Measurements from ENCODE around the gene KIF9. TPM values are rescaled to one million over a fixed set of nuclear protein-coding genes. Genes with fewer than 3 reads are reported as not detected.

Gene KIF9
- total RNA-seq, 1 experiment from 2014 or later = 7.1 TPM

DNA sequence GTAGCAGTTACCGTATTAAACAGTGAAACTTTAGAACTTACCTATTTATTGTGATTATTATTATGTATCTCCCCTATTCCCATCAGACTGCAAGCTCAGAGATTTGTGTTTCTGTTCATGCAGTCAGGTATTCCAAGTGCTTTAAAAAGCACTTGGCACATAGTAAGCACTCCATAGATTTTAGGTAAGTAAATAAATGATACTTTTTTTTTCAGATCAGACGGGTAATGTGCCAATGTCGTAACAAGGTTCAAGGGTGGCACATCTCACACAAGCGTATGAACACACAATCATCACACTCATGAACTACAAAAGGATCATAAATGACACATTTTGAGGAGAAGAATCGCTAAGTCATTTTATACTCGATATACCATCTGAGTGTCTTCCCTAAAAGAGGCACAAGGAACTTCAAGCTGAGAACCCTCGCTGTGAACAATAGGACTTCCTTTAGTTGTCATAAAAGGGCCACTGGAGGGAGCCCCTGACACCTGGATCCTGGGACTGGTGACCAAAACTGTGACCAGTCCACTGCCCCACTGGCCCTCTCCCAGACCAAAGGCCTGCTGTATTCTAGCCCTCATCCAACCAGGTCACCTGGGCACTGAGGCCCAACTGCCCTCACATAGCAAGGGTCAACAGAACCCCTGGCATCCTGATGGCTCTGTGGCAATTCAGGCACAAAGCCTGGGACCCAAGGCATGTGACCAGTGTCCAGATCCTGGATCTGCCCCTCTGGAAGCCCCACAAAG lies 32.1 kb downstream of the KIF9 start:
- no peaks in the 10 kb centered on the region for H3K4me1 ChIP-seq
- Mint-ChIP-seq H3K9me3 (ENCODE audit: unreplicated experiment) (no peaks in the 10 kb centered on the region), H3K27me3 (ENCODE audit: insufficient read depth, unreplicated experiment) (no peaks in the 10 kb centered on the region), H3K36me3 (ENCODE audit: insufficient read depth, unreplicated experiment) (no peaks in the 10 kb centered on the region), H3K4me3 (ENCODE audit: unreplicated experiment) (no peak overlapping the region), H3K27ac (ENCODE audit: unreplicated experiment) (no peak overlapping the region), H3K4me1 (ENCODE audit: low read depth, unreplicated experiment) (no peaks in the 10 kb centered on the region)
- BruUV-seq (replicated peaks) = no TSS peak
- ChIA-PET POLR2A (no interaction called here), CTCF (interaction anchor here (0.9 to 1.8 kb wide), 4 partner anchors 11 to 130 kb away, joined by 3 to 11 read pairs (median 5); partner anchors contain the start of gene PTPN23)
- H3K27me3 ChIP-seq (replicated peaks; ENCODE audit: control insufficient read depth, insufficient read depth, low read length) = no peaks in the 10 kb centered on the region
- intact Hi-C loops (cut with micrococcal nuclease; ENCODE audit: unreplicated experiment) = loop anchor here (1.0 to 2.0 kb wide), 3 partner anchors 32 to 120 kb away; partner anchors contain the start of genes KIF9 and KLHL18
- no peaks in the 10 kb centered on the region for H3K36me3 ChIP-seq (ENCODE audit: control insufficient read depth, insufficient read depth, low read length)
- DNase-seq = peak; percentile 62
- no peaks in the 10 kb centered on the region for H3K9me3 ChIP-seq
- no peak overlapping the region for H3K4me3 ChIP-seq (ENCODE audit: low read depth, low read length)
- TF ChIP-seq, protein P1, sequence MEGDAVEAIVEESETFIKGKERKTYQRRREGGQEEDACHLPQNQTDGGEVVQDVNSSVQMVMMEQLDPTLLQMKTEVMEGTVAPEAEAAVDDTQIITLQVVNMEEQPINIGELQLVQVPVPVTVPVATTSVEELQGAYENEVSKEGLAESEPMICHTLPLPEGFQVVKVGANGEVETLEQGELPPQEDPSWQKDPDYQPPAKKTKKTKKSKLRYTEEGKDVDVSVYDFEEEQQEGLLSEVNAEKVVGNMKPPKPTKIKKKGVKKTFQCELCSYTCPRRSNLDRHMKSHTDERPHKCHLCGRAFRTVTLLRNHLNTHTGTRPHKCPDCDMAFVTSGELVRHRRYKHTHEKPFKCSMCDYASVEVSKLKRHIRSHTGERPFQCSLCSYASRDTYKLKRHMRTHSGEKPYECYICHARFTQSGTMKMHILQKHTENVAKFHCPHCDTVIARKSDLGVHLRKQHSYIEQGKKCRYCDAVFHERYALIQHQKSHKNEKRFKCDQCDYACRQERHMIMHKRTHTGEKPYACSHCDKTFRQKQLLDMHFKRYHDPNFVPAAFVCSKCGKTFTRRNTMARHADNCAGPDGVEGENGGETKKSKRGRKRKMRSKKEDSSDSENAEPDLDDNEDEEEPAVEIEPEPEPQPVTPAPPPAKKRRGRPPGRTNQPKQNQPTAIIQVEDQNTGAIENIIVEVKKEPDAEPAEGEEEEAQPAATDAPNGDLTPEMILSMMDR (IDR thresholded peaks at IDR 0.05; ENCODE audit: insufficient read depth in 1 of 2, low read depth in 1 of 2, low read length in 1 of 2, severe bottlenecking in 1 of 2, unreplicated experiment in 1 of 2) = peak; percentile 52 to 56

DNA sequence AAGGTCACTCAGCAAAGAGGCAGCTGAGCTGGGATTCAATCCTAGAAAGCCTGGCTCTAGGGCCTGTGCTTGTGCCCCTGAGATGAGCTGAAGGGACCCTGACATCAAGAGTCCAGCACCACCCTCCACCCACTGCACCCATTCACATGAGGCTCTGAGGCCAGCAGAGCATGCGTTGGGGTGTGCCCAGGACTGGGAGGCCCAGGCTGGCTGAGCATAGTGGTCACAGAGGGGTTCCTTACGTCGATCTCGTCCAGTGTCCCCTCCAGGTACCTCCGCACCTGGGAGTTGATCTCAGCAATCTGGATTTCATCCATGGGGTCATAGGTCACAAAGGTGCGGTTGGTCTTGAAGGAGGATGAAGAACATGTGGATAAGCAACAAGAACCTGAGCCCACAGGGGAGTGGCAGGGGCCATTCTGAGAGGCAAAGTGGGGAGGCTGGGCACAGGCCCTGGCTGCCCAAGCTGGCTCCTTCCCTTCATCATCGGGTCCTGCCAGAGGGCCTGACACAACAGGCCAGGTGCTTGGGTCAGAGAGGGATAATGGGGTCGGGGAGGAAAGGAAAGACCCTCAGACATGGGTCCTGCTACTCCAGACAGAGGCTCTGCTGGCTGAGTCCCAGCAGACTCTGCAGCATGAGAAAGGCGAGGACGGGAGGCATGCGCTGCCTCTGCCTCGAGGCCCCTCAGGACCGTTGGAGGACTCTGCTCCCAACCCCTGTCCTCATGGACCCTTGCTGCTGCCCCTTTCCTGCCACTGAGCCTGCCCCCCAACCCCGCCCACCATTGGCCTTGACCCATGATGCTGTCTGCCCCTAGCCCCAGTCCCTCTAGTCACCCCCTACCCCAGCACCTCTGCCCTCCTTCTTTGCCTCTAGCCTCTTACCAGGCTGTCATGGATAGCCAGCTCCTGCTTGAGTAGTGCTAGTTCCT lies 35.2 kb downstream of the KIF9 start:
- Histone ChIP-seq H3K36me3 (ENCODE audit: control insufficient read depth, insufficient read depth, low read length) (no peaks in the 10 kb centered on the region), H3K4me3 (ENCODE audit: low read depth, low read length) (no peak overlapping the region), H3K27me3 (replicated peaks; ENCODE audit: control insufficient read depth, insufficient read depth, low read length) (no peaks in the 10 kb centered on the region), H3K4me1 (no peaks in the 10 kb centered on the region), H3K9me3 (no peaks in the 10 kb centered on the region)
- no peaks in the 10 kb centered on the region for H3K9me3 Mint-ChIP-seq (ENCODE audit: unreplicated experiment)
- TF ChIP-seq, protein P1 (IDR thresholded peaks at IDR 0.05; ENCODE audit: insufficient read depth in 1 of 2, low read depth in 1 of 2, low read length in 1 of 2, severe bottlenecking in 1 of 2, unreplicated experiment in 1 of 2) = no peak
- no peak overlapping the region for H3K27ac Mint-ChIP-seq (ENCODE audit: unreplicated experiment)
- no peak for DNase-seq
- H3K4me1 Mint-ChIP-seq (ENCODE audit: low read depth, unreplicated experiment) = no peaks in the 10 kb centered on the region
- no peaks in the 10 kb centered on the region for H3K36me3 Mint-ChIP-seq (ENCODE audit: insufficient read depth, unreplicated experiment)
- no TSS peak for BruUV-seq (replicated peaks)
- no peak overlapping the region for H3K4me3 Mint-ChIP-seq (ENCODE audit: unreplicated experiment)
- ChIA-PET POLR2A (no interaction called here), CTCF (no interaction called here)
- intact Hi-C loops (cut with micrococcal nuclease; ENCODE audit: unreplicated experiment) = no loop called here
- no peaks in the 10 kb centered on the region for H3K27me3 Mint-ChIP-seq (ENCODE audit: insufficient read depth, unreplicated experiment)

DNA sequence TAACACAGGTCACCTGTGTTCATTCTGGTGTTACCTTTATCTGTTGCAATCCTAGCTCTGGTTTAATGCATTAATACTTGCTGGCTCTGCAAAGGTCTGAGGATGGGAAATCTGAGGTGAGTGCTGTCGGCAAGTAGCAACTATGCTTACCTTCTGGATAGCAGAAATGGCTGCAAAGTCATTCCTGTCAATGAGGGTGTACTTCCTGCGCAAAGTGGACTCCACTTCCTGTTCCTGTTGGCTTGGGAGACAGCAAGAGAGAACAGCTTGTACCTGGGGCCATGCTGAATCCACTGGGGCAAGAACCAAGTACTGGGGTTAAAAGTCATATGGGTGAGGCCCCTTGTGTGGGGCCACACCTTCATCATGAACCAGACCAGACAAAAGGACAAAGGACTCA lies 37.3 kb downstream of the KIF9 start:
- H3K27me3 ChIP-seq (replicated peaks; ENCODE audit: control insufficient read depth, insufficient read depth, low read length) = no peaks in the 10 kb centered on the region
- no peaks in the 10 kb centered on the region for H3K4me1 Mint-ChIP-seq (ENCODE audit: low read depth, unreplicated experiment)
- intact Hi-C loops (cut with micrococcal nuclease; ENCODE audit: unreplicated experiment) = no loop called here
- no peaks in the 10 kb centered on the region for H3K36me3 Mint-ChIP-seq (ENCODE audit: insufficient read depth, unreplicated experiment)
- no peaks in the 10 kb centered on the region for H3K27me3 Mint-ChIP-seq (ENCODE audit: insufficient read depth, unreplicated experiment)
- BruUV-seq (replicated peaks) = no TSS peak
- H3K9me3 ChIP-seq = no peaks in the 10 kb centered on the region
- ChIA-PET CTCF (no interaction called here), POLR2A (no interaction called here)
- no peaks in the 10 kb centered on the region for H3K4me1 ChIP-seq
- no peak for DNase-seq
- no peaks in the 10 kb centered on the region for H3K36me3 ChIP-seq (ENCODE audit: control insufficient read depth, insufficient read depth, low read length)
- TF ChIP-seq, protein P1 (IDR thresholded peaks at IDR 0.05; ENCODE audit: insufficient read depth in 1 of 2, low read depth in 1 of 2, low read length in 1 of 2, severe bottlenecking in 1 of 2, unreplicated experiment in 1 of 2) = no peak
- no peaks in the 10 kb centered on the region for H3K9me3 Mint-ChIP-seq (ENCODE audit: unreplicated experiment)
- H3K27ac Mint-ChIP-seq (ENCODE audit: unreplicated experiment) = no peak overlapping the region
- no peak overlapping the region for H3K4me3 ChIP-seq (ENCODE audit: low read depth, low read length)
- H3K4me3 Mint-ChIP-seq (ENCODE audit: unreplicated experiment) = no peak overlapping the region
